NCI-H2227 (cell line): ENCODE data around the gene GJA3.

Experiments
- DNase-seq: peaks from one replicate; lab custom pipeline; 2025; ENCODE audit not compliant: unreplicated experiment; lab: John Stamatoyannopoulos, UW

GJA3 gene

DNA sequence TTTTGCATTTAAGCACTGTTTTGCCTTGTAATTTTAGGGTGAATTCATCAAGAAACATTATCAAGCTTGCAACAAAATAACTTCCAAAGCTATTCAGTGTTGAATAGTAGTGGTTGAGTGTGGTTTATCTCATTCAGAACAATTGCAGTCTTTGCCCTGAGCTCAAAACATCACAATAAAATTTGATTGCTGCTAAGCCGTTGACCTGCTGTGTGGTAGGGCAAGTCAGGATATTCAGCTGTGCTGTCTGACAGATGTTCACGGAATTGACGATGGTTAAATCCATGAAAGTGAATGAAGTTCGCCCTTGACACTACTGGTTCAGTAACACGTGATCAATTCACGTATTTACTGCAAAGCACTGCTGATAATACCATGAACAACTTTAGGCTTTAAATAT is 66.9 kb downstream of the GJA3 start:
- no peak for DNase-seq

DNA sequence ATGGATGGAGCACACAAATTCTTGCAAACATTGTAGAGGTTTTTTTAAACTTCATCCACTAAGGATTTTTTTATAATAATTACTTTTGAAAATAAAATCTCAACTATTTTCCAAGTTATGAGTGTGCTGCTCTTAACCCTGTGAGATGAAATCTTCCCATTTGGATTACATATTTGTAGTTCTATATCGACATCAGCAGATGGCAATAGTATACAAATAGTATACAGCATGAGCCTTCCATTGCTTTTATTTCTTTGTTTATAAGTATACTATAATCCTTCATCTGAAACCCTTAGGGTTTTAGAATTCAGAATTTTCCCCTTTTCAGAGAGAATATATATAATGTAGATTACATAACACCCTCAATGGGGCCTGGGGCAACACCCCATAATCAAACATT is 70.5 kb downstream of the GJA3 start:
- no peak for DNase-seq
